Activated T-helper 17 cell treated with anti-CD3 and anti-CD28 coated beads, Interleukin-2, amount 50 U/mL, for 72 hours (primary cell): Measurements from ENCODE around the gene SLC37A3. TPM values are rescaled to one million over a fixed set of nuclear protein-coding genes. Genes with fewer than 3 reads are reported as not detected.
"Not testable (repeated sequence)": the region's sequence is repeated elsewhere in the genome, so short reads cannot be mapped to it uniquely, and the experiment has no call there.

Experiments used
- ATAC-seq: fragments of 150-1000 bp; cut with Tn5 transposase; replicated peaks from 2 replicates; pipeline ENCODE4 v1.10.0; 2021; ENCODE audit warnings: mild to moderate bottlenecking, moderate library complexity
- H3K27ac Mint-ChIP-seq: one replicate; pipeline ENCODE4 v1.8.0; 2022; ENCODE audit warnings: mixed read lengths
- H3K27me3 Mint-ChIP-seq: one replicate; pipeline ENCODE4 v1.8.0; 2022; ENCODE audit warnings: mixed read lengths
- H3K36me3 Mint-ChIP-seq: one replicate; pipeline ENCODE4 v1.8.0; 2022; ENCODE audit warnings: low read depth, mild to moderate bottlenecking, mixed read lengths
- H3K4me1 Mint-ChIP-seq: one replicate; pipeline ENCODE4 v1.8.0; 2022; ENCODE audit warnings: mixed read lengths
- H3K4me3 Mint-ChIP-seq: one replicate; pipeline ENCODE4 v1.8.0; 2022; ENCODE audit warnings: mild to moderate bottlenecking, mixed read lengths
- H3K9me3 Mint-ChIP-seq: one replicate; pipeline ENCODE4 v1.8.0; 2022; ENCODE audit warnings: mixed read lengths
- total RNA-seq, 2 donors: library from RNA; stranded (reverse); gene quantifications; one replicate each; pipeline ENCODE4 v1.2.3, GENCODE V29; 2022

Gene SLC37A3
- total RNA-seq, 2 donors from 2014 or later, result 41.8 to 55.1 TPM

DNA sequence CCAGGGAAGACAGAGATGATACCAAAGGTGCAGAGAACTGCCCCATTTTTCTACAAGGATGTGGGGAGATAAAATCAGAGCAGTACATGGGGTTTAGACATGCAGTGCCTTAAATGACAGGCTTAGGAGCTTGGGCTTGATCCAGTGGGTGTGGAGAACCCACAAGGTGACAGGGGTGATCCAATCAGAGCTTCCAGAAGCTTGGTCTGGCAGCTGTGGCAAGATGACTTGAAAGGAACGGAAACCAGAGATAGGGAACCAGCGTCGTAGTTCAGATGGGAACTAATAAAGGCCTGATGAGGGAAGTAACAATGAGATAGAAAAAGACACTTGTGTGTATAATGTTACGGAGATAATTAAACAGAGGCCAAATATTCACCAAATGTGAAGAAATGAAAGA, 80.7 kb downstream of the SLC37A3 start:
- Mint-ChIP-seq H3K27me3 (peaks cover 8% of the 10 kb centered on the region), H3K4me3 (no peak overlapping the region), H3K9me3 (peaks cover 3% of the 10 kb centered on the region), H3K36me3 (no peaks in the 10 kb centered on the region), H3K4me1 (peaks cover 14% of the 10 kb centered on the region), H3K27ac (no peak overlapping the region)
- peak; percentile 20 for ATAC-seq

DNA sequence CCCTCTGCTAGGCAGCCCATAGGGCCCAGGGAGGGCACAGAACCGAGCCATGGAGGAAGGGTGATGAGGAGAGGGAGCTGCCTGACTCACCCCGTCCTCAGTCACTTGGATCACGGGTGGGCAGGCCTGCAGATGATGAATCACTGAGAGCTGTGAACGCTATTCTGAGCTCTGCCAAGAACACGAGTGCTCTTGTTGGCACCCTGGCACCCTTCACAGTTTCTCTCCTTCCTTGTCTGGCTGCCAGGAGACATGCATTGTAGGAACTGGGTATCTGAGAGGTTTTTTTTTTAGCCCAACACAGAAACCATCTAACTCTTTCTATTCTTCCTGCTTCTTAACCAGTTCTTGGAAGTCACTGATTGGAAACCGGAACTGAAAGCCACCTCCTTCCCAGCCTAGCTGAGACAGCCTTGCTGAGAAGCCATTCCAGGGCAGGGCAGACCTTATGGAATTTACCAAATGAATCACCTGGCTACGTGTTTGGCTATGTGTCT, 82.1 kb downstream of the SLC37A3 start:
- Mint-ChIP-seq H3K27ac (peak overlapping the region; percentile 76), H3K4me1 (peaks cover 14% of the 10 kb centered on the region), H3K4me3 (peak overlapping the region; percentile 73), H3K36me3 (no peaks in the 10 kb centered on the region), H3K9me3 (peaks cover 9% of the 10 kb centered on the region), H3K27me3 (peaks cover 13% of the 10 kb centered on the region)
- ATAC-seq, result peak; percentile 91

DNA sequence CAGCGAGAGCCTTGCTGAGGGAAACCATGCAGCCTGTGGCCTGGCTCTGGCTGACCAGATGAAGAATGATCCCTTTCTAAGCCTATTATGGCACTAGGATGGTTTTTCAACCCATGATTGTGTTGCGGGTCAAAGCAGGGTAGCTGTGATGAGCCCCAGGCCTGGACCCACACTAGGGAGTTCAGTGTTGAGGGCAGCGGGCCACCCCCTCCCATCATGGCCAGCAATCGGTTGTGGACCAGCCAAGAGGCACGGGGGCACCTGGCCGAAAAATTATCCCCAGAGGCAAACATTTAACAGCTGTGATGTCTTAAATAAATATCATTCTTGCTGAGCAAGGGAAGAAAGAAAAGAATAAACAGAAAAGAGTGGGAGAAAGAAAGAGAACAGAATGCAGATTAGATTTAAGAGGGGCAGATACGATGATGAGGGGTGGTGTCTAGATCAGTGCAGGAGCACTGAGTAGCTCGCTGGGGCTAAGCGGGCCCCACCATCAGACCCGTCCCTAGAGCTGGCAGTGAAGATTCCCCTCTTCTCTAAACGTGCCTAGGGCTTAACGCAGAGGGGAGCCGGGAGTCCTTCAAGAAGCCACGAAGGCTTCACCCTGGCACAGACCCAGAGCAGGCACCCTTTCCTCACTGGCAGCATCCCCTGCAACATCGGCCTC, 82.7 kb downstream of the SLC37A3 start:
- peaks cover 9% of the 10 kb centered on the region for H3K9me3 Mint-ChIP-seq
- peaks cover 14% of the 10 kb centered on the region for H3K4me1 Mint-ChIP-seq
- peak overlapping the region; percentile 76 for H3K27ac Mint-ChIP-seq
- ATAC-seq, result no peak
- peak overlapping the region; percentile 73 for H3K4me3 Mint-ChIP-seq
- no peaks in the 10 kb centered on the region for H3K36me3 Mint-ChIP-seq
- H3K27me3 Mint-ChIP-seq, result peaks cover 13% of the 10 kb centered on the region

DNA sequence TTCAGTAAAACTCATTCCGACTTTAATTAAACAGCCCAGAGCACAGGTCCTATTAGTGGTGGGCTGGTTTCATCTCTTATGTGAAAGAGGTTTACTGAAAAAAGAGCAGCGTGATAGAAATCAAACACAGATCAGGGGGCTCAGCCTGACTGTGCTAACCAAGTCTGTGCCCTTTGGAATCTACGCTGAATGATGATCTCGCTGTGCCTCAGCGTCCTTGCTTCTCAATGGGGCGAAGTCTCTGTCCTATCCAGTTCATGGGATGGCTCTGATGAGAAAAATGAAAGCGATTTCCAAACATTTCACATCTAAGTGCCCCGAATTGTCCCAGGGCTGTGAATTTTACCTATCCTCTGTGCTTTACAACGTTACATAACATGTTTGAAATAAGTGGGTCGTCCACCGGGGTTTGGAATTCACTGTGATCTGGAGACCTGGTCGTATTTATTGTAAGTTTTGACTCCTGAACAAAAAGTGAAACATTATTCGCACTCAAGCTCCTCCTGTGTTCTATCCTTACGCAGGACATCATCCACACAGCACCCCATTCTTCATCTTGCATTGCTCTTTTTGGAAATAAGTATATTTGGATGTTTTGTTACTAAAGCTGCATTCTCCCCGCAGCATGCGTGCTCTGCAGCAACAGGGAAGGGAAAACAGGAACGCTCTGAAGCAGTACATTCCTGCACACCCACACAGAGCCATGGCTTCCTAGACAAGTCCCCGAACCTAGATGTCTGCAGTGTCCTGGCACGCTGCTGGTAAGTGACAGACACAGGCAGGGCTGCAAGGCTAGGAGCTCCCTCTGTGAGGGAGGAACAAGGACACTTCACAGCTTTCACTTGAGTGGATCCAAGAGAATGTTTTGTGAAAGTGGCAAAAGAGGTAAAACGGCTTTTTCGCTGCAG, 83.5 kb downstream of the SLC37A3 start:
- Mint-ChIP-seq H3K36me3 (no peaks in the 10 kb centered on the region), H3K27me3 (peaks cover 13% of the 10 kb centered on the region), H3K4me3 (no peak overlapping the region), H3K4me1 (peaks cover 14% of the 10 kb centered on the region), H3K9me3 (peaks cover 9% of the 10 kb centered on the region), H3K27ac (no peak overlapping the region)
- no peak for ATAC-seq

GRCh38 chr7:140312141-140312846, 86.0 kb downstream of the SLC37A3 start:
- Mint-ChIP-seq H3K4me1 (peaks cover 10% of the 10 kb centered on the region), H3K9me3 (peaks cover 9% of the 10 kb centered on the region), H3K36me3 (no peaks in the 10 kb centered on the region), H3K4me3 (no peak overlapping the region), H3K27me3 (peaks cover 13% of the 10 kb centered on the region), H3K27ac (no peak overlapping the region)
- no peak for ATAC-seq

- not testable (repeated sequence) for H3K36me3 Mint-ChIP-seq, H3K4me3 Mint-ChIP-seq, H3K9me3 Mint-ChIP-seq, ATAC-seq, H3K4me1 Mint-ChIP-seq, H3K27ac Mint-ChIP-seq
- peaks cover 13% of the 10 kb centered on the region for H3K27me3 Mint-ChIP-seq
Observed at GRCh38 chr7:140311128-140311527, 87.2 kb downstream of the SLC37A3 start.

GRCh38 chr7:140310337-140311002, 87.9 kb downstream of the SLC37A3 start:
- H3K9me3 Mint-ChIP-seq, result peaks cover 9% of the 10 kb centered on the region

DNA sequence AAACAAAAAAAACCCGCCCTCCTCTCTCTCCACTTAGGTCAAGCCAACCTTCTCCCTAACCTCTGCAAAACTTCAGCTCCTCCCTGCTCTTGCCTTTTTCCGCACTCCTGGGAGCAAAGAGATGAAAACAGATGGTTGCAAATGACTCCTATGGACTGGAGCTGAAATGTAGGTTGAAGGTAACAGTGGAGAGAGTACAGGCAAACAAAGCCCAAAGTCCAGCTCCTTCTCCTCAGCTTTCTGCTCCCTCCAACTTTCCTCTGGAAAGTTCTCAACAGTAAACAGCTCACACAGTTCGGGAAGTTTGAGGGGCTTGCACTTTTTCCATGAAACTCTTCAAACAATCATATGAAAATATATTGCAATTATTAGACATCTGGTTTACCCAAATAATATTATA, 90.3 kb downstream of the SLC37A3 start:
- Mint-ChIP-seq H3K4me3 (no peak overlapping the region), H3K27me3 (peaks cover 8% of the 10 kb centered on the region), H3K9me3 (peaks cover 9% of the 10 kb centered on the region), H3K4me1 (peaks cover 9% of the 10 kb centered on the region), H3K36me3 (no peaks in the 10 kb centered on the region), H3K27ac (no peak overlapping the region)
- ATAC-seq, result no peak

More at GRCh38 chr7:140310337-140311002, 87.9 kb downstream of the SLC37A3 start:
- peaks cover 5% of the 10 kb centered on the region for H3K4me1 Mint-ChIP-seq
- ATAC-seq, result no peak
- no peaks in the 10 kb centered on the region for H3K36me3 Mint-ChIP-seq
- no peak overlapping the region for H3K27ac Mint-ChIP-seq
- H3K4me3 Mint-ChIP-seq, result no peak overlapping the region
- peaks cover 13% of the 10 kb centered on the region for H3K27me3 Mint-ChIP-seq

DNA sequence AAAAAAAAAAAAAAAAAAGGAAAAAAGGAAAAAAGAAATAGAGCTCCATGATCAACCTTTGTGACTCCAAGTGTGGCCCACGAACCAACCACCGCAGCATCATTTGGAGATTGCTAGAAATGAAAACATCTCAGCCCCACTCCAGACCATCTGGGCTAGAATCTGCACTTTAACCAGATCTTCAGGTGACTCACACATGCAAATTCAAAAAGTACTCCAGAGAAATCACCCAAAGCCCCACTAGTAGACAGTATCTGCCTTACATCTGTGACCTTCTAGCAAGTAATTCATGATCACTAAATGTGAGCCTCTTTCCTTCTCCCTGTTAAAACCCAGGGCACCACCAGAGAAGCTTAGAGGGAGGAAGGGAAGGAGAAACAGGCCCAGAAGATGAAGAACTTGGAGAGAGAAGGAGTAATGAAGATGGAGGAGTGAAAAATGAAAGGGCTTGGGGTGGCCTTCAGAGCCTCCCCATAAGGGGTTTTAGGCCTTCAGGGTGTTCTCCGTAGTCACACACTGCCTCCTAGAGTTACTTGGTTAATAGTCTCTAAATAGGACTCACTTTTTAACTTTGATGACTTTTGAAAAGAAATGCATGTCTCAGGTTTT, 94.0 kb downstream of the SLC37A3 start:
- Mint-ChIP-seq H3K9me3 (no peaks in the 10 kb centered on the region), H3K27me3 (no peaks in the 10 kb centered on the region), H3K27ac (peak overlapping the region; percentile 74), H3K36me3 (no peaks in the 10 kb centered on the region), H3K4me1 (peaks cover 5% of the 10 kb centered on the region), H3K4me3 (peak overlapping the region; percentile 35)
- peak; percentile 97 for ATAC-seq

- ATAC-seq, result no peak
- peaks cover 5% of the 10 kb centered on the region for H3K4me1 Mint-ChIP-seq
- no peaks in the 10 kb centered on the region for H3K36me3 Mint-ChIP-seq
Observed at GRCh38 chr7:140300243-140301136, 97.8 kb downstream of the SLC37A3 start.

GRCh38 chr7:140298213-140298612, 100.1 kb downstream of the SLC37A3 start:
- Mint-ChIP-seq H3K36me3 (no peaks in the 10 kb centered on the region), H3K4me3 (no peak overlapping the region), H3K27ac (no peak overlapping the region), H3K4me1 (no peaks in the 10 kb centered on the region), H3K9me3 (no peaks in the 10 kb centered on the region), H3K27me3 (no peaks in the 10 kb centered on the region)
- ATAC-seq, result no peak

More at GRCh38 chr7:140300243-140301136, 97.8 kb downstream of the SLC37A3 start:
- Mint-ChIP-seq H3K9me3 (no peaks in the 10 kb centered on the region), H3K27me3 (no peaks in the 10 kb centered on the region), H3K27ac (no peak overlapping the region), H3K4me3 (no peak overlapping the region)

DNA sequence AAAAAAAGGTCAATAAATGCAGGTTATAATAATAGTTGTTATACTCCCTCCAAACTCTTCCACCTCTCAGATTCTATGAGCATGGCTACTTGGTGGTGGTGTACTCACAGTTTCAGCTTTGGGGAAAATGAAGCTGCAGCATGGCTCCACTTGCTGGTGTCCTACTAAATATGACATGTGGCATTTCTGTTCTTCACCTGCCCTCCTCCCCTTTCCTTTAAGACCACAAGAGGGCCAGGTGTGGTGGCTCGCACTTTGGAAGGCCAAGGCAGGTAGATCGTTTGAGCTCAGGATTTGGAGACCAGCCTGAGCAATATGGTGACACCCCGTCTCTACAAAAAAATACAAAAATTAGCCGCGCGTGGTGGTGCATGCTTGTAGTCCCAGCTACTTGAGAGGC, 101.1 kb downstream of the SLC37A3 start:
- H3K27ac Mint-ChIP-seq, result no peak overlapping the region
- no peaks in the 10 kb centered on the region for H3K27me3 Mint-ChIP-seq
- H3K4me1 Mint-ChIP-seq, result no peaks in the 10 kb centered on the region
- no peak for ATAC-seq
- no peaks in the 10 kb centered on the region for H3K9me3 Mint-ChIP-seq
- no peaks in the 10 kb centered on the region for H3K36me3 Mint-ChIP-seq
- H3K4me3 Mint-ChIP-seq, result no peak overlapping the region

DNA sequence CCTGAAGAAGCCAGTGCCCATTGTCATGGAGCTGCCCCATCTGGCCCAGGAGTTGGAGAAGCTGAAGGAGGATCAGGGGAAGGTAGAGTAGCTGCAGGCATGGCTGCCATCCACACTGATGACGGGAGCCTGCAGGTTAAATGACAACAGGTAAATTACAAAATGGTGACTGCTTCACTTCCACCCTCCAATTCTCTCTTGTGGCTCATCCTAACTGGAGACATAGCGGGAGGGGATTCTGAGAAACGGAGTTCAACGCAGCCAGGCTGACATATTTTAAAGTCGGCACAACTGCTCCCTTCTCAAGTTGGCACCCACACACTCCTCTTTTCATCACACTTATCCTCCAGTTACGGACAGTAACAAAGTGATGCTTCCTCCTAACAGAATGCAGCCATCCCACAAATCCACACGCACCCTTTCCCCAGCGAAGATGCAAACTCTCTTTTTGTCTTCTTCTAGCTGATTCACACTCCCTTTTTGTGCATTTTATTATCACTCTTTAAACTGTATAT, 103.0 kb downstream of the SLC37A3 start:
- no peaks in the 10 kb centered on the region for H3K9me3 Mint-ChIP-seq
- no peak for ATAC-seq
- H3K36me3 Mint-ChIP-seq, result no peaks in the 10 kb centered on the region
- H3K4me1 Mint-ChIP-seq, result no peaks in the 10 kb centered on the region
- H3K27ac Mint-ChIP-seq, result no peak overlapping the region
- H3K4me3 Mint-ChIP-seq, result no peak overlapping the region
- no peaks in the 10 kb centered on the region for H3K27me3 Mint-ChIP-seq
